Stimulated activated CD8-positive, alpha-beta memory T cell treated with anti-CD3 and anti-CD28 coated beads, Interleukin-12 subunit alpha, Interleukin-12 subunit beta, amount 100 ng/mL, for 1 hour (primary cell): Measurements from ENCODE around the gene TNC.

Experiments used
- DNase-seq: peaks from one replicate; pipeline ENCODE4 v3.0.0-alpha.2; 2020; ENCODE audit warnings: low read depth

Gene TNC

GRCh38 chr9:115046199-115046598 is 71.8 kb downstream of the TNC start:
- no peak for DNase-seq

GRCh38 chr9:115043632-115044031 is 74.3 kb downstream of the TNC start:
- no peak for DNase-seq

GRCh38 chr9:115042781-115043509 is 75.0 kb downstream of the TNC start:
- DNase-seq, result no peak

- DNase-seq, result no peak
Observed at GRCh38 chr9:115039516-115040120, 78.3 kb downstream of the TNC start.

- no peak for DNase-seq
Observed at GRCh38 chr9:115038178-115038577, 79.8 kb downstream of the TNC start.

- no peak for DNase-seq
Observed at GRCh38 chr9:115036691-115037090, 81.3 kb downstream of the TNC start.

- no peak for DNase-seq
Observed at GRCh38 chr9:115035841-115036612, 81.9 kb downstream of the TNC start.

GRCh38 chr9:115034801-115035200 is 83.2 kb downstream of the TNC start:
- DNase-seq, result no peak

GRCh38 chr9:115033800-115034199 is 84.2 kb downstream of the TNC start:
- no peak for DNase-seq

- no peak for DNase-seq
Observed at GRCh38 chr9:115032296-115032695, 85.7 kb downstream of the TNC start.

GRCh38 chr9:115030006-115030405 is 88.0 kb downstream of the TNC start:
- no peak for DNase-seq

GRCh38 chr9:115025721-115026120 is 92.2 kb downstream of the TNC start:
- DNase-seq, result no peak

- DNase-seq, result no peak
Observed at GRCh38 chr9:115024925-115025535, 92.9 kb downstream of the TNC start.

GRCh38 chr9:115022760-115023434 is 95.1 kb downstream of the TNC start:
- DNase-seq, result no peak

- no peak for DNase-seq
Observed at GRCh38 chr9:115018547-115019435, 99.2 kb downstream of the TNC start.

- no peak for DNase-seq
Observed at GRCh38 chr9:115016344-115016743, 101.6 kb downstream of the TNC start.

- DNase-seq, result no peak
Observed at GRCh38 chr9:115015018-115015635, 102.8 kb downstream of the TNC start.

- no peak for DNase-seq
Observed at GRCh38 chr9:115014438-115014837, 103.5 kb downstream of the TNC start.

GRCh38 chr9:115013998-115014397 is 104.0 kb downstream of the TNC start:
- DNase-seq, result peak; percentile 69

- DNase-seq, result no peak
Observed at GRCh38 chr9:115012486-115012885, 105.5 kb downstream of the TNC start.

GRCh38 chr9:115010874-115011273 is 107.1 kb downstream of the TNC start:
- DNase-seq, result no peak
